Chondrocyte (in vitro differentiated cells): ENCODE results near the gene SERPINA4. TPM values are rescaled to one million over a fixed set of nuclear protein-coding genes. Genes with fewer than 3 reads are reported as not detected.
A peak's percentile ranks its signal among the peaks of the same experiment; 100 is the strongest.

ENCODE experiments used
- DNase-seq: peaks from one replicate; pipeline ENCODE4 v3.0.0; 2021; ENCODE audit warnings: mixed read lengths, low spot score
- H3K27ac Mint-ChIP-seq: one replicate; pipeline ENCODE4 v1.8.0; 2021; ENCODE audit warnings: mild to moderate bottlenecking, moderate library complexity, mixed read lengths; ENCODE audit not compliant: unreplicated experiment
- H3K27me3 Mint-ChIP-seq: 2 replicates; pipeline ENCODE4 v1.8.0; 2021; ENCODE audit warnings: low read depth, mixed read lengths
- H3K36me3 Mint-ChIP-seq: 2 replicates; pipeline ENCODE4 v1.8.0; 2021; ENCODE audit warnings: low read depth, mixed read lengths
- H3K4me1 Mint-ChIP-seq: 2 replicates; pipeline ENCODE4 v1.8.0; 2021; ENCODE audit warnings: low read depth, mild to moderate bottlenecking, mixed read lengths
- H3K4me3 Mint-ChIP-seq: one replicate; pipeline ENCODE4 v1.8.0; 2021; ENCODE audit warnings: mild to moderate bottlenecking, moderate library complexity, mixed read lengths; ENCODE audit not compliant: unreplicated experiment
- H3K9me3 Mint-ChIP-seq: 2 replicates; pipeline ENCODE4 v1.8.0; 2021; ENCODE audit warnings: low read depth, mixed read lengths
- total RNA-seq: library from RNA; stranded (reverse); gene quantifications from 3 replicates; pipeline ENCODE4 v1.2.1, GENCODE V29; 2021
- TF ChIP-seq, protein P1 (sequence below): fragments of 200-600 bp; sonication (generic); IDR thresholded peaks from 2 replicates; pipeline ENCODE4 v1.5.0; 2021; ENCODE audit warnings: antibody characterized with exemption, mild to moderate bottlenecking, moderate library complexity

SERPINA4 gene
- total RNA-seq, 1 donor from 2014 or later, result not detected

DNA sequence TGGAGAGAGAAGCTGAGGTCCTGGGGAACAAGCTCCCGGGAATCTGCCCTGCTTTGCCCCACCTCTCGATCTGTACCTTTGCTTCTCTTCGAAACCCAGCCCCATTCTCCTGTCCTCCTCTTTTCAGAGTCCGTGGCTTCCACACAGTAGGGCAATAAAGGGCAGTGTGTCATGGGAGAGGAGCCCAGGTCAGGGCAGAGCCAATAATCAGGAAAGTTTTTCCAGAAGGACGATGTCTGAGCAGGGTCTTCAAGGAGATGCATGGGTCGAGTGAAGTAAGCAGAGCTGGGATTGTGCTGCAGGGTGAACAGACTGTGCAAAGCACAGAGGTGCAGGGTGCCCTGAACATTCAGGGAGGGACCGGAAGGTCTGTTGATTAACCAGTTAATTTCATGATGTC, 22.1 kb upstream of the SERPINA4 start:
- no peaks in the 10 kb centered on the region for H3K9me3 Mint-ChIP-seq
- TF ChIP-seq, protein P1, sequence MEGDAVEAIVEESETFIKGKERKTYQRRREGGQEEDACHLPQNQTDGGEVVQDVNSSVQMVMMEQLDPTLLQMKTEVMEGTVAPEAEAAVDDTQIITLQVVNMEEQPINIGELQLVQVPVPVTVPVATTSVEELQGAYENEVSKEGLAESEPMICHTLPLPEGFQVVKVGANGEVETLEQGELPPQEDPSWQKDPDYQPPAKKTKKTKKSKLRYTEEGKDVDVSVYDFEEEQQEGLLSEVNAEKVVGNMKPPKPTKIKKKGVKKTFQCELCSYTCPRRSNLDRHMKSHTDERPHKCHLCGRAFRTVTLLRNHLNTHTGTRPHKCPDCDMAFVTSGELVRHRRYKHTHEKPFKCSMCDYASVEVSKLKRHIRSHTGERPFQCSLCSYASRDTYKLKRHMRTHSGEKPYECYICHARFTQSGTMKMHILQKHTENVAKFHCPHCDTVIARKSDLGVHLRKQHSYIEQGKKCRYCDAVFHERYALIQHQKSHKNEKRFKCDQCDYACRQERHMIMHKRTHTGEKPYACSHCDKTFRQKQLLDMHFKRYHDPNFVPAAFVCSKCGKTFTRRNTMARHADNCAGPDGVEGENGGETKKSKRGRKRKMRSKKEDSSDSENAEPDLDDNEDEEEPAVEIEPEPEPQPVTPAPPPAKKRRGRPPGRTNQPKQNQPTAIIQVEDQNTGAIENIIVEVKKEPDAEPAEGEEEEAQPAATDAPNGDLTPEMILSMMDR, result no peak
- no peak overlapping the region for H3K4me3 Mint-ChIP-seq
- DNase-seq, result no peak
- peak overlapping the region; percentile 52 for H3K27ac Mint-ChIP-seq
- H3K27me3 Mint-ChIP-seq, result no peaks in the 10 kb centered on the region
- H3K4me1 Mint-ChIP-seq, result peaks cover 17% of the 10 kb centered on the region
- no peaks in the 10 kb centered on the region for H3K36me3 Mint-ChIP-seq

DNA sequence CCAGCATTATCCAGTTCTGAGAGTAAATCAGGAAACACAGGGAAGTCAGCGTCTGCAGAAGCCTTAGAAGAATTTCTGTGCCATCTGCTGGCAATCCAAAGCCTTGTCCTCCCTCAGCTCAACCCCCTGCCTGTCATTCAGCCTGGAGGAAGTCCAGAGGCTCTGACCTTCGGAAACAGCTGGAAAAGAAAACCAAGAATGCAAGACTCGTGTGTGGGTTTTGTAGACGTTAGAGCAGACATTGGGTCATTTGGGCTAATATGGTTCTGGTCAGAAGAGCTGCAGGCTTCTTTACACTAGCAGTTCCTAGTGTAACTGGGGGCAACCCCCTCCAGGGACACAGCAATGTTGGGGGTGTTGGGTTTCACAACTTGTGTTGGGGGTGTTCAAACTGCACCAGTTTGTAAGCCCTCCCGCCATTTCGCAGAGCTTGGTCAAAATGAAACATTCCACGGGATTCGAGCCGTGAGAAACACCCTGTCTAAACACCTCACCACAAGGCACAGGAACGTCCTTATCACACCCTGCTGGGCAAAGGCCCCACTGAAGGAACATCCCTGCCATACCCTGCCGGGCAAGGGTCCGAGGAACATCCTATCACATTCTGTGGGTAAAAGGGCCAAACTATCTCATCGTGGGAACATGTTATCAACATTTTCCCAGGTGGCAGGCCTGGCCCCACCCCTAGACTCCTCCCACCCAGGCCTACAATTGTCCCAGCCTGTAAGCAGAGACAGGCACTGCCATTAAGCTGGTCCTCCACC, 21.0 kb upstream of the SERPINA4 start:
- H3K27me3 Mint-ChIP-seq, result no peaks in the 10 kb centered on the region
- H3K4me1 Mint-ChIP-seq, result peaks cover 17% of the 10 kb centered on the region
- TF ChIP-seq, protein P1, result peak; percentile 74
- no peak overlapping the region for H3K4me3 Mint-ChIP-seq
- no peak for DNase-seq
- H3K27ac Mint-ChIP-seq, result peak overlapping the region; percentile 50
- no peaks in the 10 kb centered on the region for H3K9me3 Mint-ChIP-seq
- no peaks in the 10 kb centered on the region for H3K36me3 Mint-ChIP-seq

DNA sequence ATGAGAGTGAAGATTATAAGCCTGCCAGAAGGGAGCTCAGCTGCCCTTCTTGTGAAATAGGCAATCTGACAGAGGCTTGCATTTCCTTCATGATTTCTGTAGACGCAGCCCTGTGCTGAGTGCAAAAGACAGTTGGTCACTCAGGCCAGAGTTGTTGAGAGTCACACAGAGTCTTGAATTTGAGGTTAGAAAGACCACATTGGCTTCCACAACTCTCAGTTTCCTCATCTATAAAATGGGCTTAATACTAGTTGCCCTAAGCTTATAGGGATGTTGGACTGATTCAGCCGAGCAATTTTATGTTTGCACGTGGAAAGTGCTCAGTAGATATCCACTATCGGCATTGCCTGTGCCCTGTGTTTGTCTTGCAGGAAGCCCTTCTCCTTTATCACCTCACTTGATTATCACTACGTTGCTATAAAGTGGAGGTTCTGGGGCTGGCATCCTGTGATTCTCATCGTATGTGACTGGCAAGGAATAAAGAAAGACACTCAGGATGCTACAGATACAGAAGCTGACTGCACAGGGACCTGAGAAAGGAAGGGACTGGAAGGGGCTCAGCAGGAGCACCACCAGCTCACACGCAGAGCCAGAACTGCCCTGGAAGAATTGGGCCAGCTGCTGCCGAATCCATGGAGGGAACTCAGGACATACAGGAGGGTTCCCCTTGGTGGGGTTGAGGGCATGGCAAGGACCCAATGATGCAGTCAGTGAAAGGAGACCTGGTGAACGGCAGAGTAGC, 19.8 kb upstream of the SERPINA4 start:
- peaks cover 17% of the 10 kb centered on the region for H3K4me1 Mint-ChIP-seq
- no peak overlapping the region for H3K27ac Mint-ChIP-seq
- DNase-seq, result no peak
- no peak overlapping the region for H3K4me3 Mint-ChIP-seq
- no peaks in the 10 kb centered on the region for H3K27me3 Mint-ChIP-seq
- H3K9me3 Mint-ChIP-seq, result peaks cover 6% of the 10 kb centered on the region
- H3K36me3 Mint-ChIP-seq, result no peaks in the 10 kb centered on the region
- TF ChIP-seq, protein P1, result no peak

DNA sequence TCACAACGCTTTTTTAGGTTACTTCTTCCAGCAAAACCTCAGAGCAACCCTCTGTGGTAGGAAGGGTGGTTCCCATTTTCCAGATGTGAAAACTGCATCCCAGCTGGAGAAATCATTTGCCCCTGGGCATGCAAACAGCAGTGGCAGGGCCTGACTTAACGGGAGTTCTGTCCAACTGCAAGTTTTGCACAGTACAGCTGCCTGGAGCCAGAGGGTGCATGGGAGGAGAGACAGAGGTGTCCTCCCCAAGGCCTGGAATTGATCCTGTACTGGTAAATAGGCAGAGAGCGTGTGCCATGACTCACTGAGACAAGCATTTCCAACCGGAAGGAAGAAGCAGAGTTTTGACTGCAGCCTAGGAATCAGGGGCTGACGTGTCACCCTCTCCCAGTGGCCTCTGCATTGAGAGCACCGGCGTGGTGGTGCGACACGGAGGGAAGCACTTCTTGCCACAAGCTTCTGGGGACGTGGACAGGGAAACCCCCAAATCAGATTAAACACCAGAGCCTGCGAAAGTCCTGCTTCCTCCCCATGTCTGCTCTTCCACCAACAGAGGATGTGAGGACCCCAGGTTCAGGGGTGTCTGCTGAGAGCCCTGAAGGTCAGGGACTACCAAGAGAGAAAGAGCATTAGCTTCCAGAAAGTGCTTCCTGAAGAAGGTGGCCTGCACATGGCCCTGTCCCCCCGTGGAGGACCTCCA, 19.0 kb upstream of the SERPINA4 start:
- Mint-ChIP-seq H3K27me3 (no peaks in the 10 kb centered on the region), H3K9me3 (peaks cover 14% of the 10 kb centered on the region), H3K36me3 (no peaks in the 10 kb centered on the region), H3K4me3 (no peak overlapping the region), H3K4me1 (peaks cover 17% of the 10 kb centered on the region), H3K27ac (no peak overlapping the region)
- DNase-seq, result peak; percentile 53
- TF ChIP-seq, protein P1, result no peak

DNA sequence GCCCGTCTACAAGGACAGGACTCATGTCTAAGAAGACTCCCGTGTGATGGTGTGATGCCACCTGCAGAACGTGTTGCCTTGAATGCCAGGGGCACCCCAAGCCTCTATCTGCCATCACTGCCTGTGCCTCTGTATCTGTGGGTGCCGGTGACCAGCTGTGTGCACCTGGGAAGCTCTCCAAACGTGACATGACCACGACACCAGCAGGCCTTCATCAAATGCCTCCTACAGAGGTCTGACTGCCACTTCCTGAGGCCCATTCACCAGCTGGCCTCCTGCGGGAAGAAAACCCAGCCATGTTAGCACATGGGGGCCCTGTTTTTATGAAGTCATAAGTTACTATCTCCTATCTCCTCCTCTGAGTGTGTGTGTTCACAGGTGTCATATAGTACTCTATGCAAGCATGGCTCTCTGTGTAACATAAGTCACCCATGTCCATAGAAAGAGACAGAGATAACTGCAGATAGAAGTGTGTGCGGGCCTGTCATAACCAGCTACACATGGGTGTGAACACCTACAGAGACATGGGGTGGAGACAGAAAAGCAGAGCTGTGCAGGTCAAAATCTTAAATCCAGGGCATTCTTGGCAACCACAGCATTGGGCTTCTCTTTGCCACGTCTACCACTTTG, 18.3 kb upstream of the SERPINA4 start:
- H3K9me3 Mint-ChIP-seq, result peaks cover 15% of the 10 kb centered on the region
- no peaks in the 10 kb centered on the region for H3K36me3 Mint-ChIP-seq
- no peak overlapping the region for H3K4me3 Mint-ChIP-seq
- TF ChIP-seq, protein P1, result no peak
- H3K4me1 Mint-ChIP-seq, result peaks cover 17% of the 10 kb centered on the region
- no peak overlapping the region for H3K27ac Mint-ChIP-seq
- H3K27me3 Mint-ChIP-seq, result no peaks in the 10 kb centered on the region
- peak; percentile 55 for DNase-seq
